HepG2 (cell line): Measurements from ENCODE around the gene TBCE. TPM values are rescaled to one million over a fixed set of nuclear protein-coding genes. Genes with fewer than 3 reads are reported as not detected.

Experiments used
- ATAC-seq: fragments of 200-7000 bp; cut with Tn5 transposase; 3 replicates; pipeline ENCODE4 v1.9.1; 2020; ENCODE audit warnings: mild to moderate bottlenecking, moderate library complexity
- BruUV-seq: library from RNA; stranded (reverse); fragments of 400-500 nt; replicated peaks from 2 replicates; lab custom pipeline; 2021; lab: Mats Ljungman, UMichigan
- CTCF ChIA-PET: fragments of 300-600 bp; formaldehyde crosslinking; extraction: SDS; loops from one replicate; lab custom pipeline; 2021; ENCODE audit warnings: low total read pairs, inconsistent platforms, low intra/inter-chr PET ratio; lab: Yijun Ruan, JAX
- POLR2A ChIA-PET: fragments of 350-600 bp; sonication (Branson Sonifier 250); formaldehyde crosslinking; loops from one replicate; lab custom pipeline; 2020; ENCODE audit warnings: antibody characterized with exemption, inconsistent platforms; lab: Yijun Ruan, JAX
- DNase-seq: peaks from one replicate; pipeline ENCODE4 v3.0.0-alpha.2; 2015; ENCODE audit warnings: low spot score
- FAIRE-seq: peaks from 3 replicates; lab custom pipeline; 2011; peaks lifted over from hg19 to GRCh38; lab: Jason Lieb, UNC
- H2AFZ ChIP-seq: one replicate; pipeline ENCODE4 v1.6.1; 2011; ENCODE audit warnings: low read length, inconsistent platforms
- H3K27ac ChIP-seq: fragments of 300-600 bp; 3 replicates; pipeline ENCODE4 v1.8.0; 2011; ENCODE audit warnings: mixed run types, mild to moderate bottlenecking, mixed read lengths, low read length, inconsistent platforms; ENCODE audit not compliant: insufficient read depth; ENCODE audit errors: extremely low read length
- H3K27me3 ChIP-seq, 2 experiments: fragments of 200-600 bp in 1 of 2; 2 replicates in 1 of 2; 3 replicates in 1 of 2; pipeline versions ENCODE4 v1.6.0 to v1.8.0; 2011; ENCODE audit warnings: low read length in 2 of 2, mild to moderate bottlenecking in 2 of 2, moderate library complexity in 2 of 2, inconsistent platforms in 1 of 2; ENCODE audit not compliant: insufficient read depth in 2 of 2, control insufficient read depth in 1 of 2
- H3K36me3 ChIP-seq, 2 experiments: fragments of 200-600 bp in 1 of 2; replicated peaks in 1 of 2; 2 replicates in 1 of 2; 3 replicates in 1 of 2; pipeline versions ENCODE4 v1.5.1 to v1.8.0; 2011; ENCODE audit warnings: low read length in 2 of 2, inconsistent platforms in 1 of 2; ENCODE audit not compliant: insufficient read depth in 2 of 2, control insufficient read depth in 1 of 2
- H3K4me1 ChIP-seq: 2 replicates; pipeline ENCODE4 v1.5.1; 2012; ENCODE audit warnings: low read length, inconsistent platforms; ENCODE audit not compliant: insufficient read depth
- H3K4me2 ChIP-seq: 2 replicates; pipeline ENCODE4 v1.6.0; 2011; ENCODE audit warnings: low read depth, low read length, inconsistent platforms
- H3K4me3 ChIP-seq, 3 experiments: fragments of 200-600 bp in 1 of 3; sonication (generic), shearing (Covaris generic) in 1 of 3; replicated peaks in 1 of 3; 2 replicates each; pipeline ENCODE4 v1.5.1; 2011 to 2016; ENCODE audit warnings: low read length in 3 of 3, inconsistent platforms in 2 of 3, low read depth in 2 of 3, mild to moderate bottlenecking in 2 of 3, control low read depth in 1 of 3, mixed read lengths in 1 of 3; ENCODE audit not compliant: insufficient read depth in 1 of 3
- H3K79me2 ChIP-seq: one replicate; pipeline ENCODE4 v1.6.1; 2011; ENCODE audit warnings: low read length, inconsistent platforms; ENCODE audit not compliant: insufficient read depth
- H3K9ac ChIP-seq: 2 replicates; pipeline ENCODE4 v1.6.0; 2011; ENCODE audit warnings: mild to moderate bottlenecking, low read depth, low read length, inconsistent platforms; ENCODE audit not compliant: insufficient read depth
- H3K9me3 ChIP-seq: 2 replicates; pipeline ENCODE4 v1.5.1; 2012; ENCODE audit warnings: mild to moderate bottlenecking, low read length
- H4K20me1 ChIP-seq: 2 replicates; pipeline ENCODE4 v1.6.0; 2011; ENCODE audit warnings: inconsistent platforms, mild to moderate bottlenecking, low read length, moderate library complexity; ENCODE audit not compliant: insufficient read depth
- ARID5B ChIP-seq: IDR thresholded peaks from 2 replicates; pipeline ENCODE4 v1.4.0; 2020; ENCODE audit warnings: mild to moderate bottlenecking, missing genetic modification reagents
- CHCHD3 ChIP-seq: sonication (generic); formaldehyde crosslinking; IDR thresholded peaks from 2 replicates; pipeline ENCODE4 v1.8.0; 2022; ENCODE audit warnings: mild to moderate bottlenecking, missing genetic modification reagents, moderate library complexity
- CREM ChIP-seq, 2 experiments: sonication (generic) in 1 of 2; formaldehyde crosslinking in 1 of 2; IDR thresholded peaks; 2 replicates each; pipeline versions ENCODE4 v1.4.0 to v1.6.1; 2016 to 2020; ENCODE audit warnings: antibody characterized with exemption in 1 of 2, mild to moderate bottlenecking in 1 of 2, missing genetic modification reagents in 1 of 2
- CSRNP2 ChIP-seq: sonication (generic); formaldehyde crosslinking; conservative IDR thresholded peaks from 2 replicates; pipeline ENCODE4 v1.8.0; 2022; ENCODE audit warnings: low read depth, missing genetic modification reagents
- GLMP ChIP-seq: sonication (generic); formaldehyde crosslinking; IDR thresholded peaks from 2 replicates; pipeline ENCODE4 v1.9.0; 2021; ENCODE audit warnings: missing genetic modification reagents, mild to moderate bottlenecking, borderline replicate concordance
- GPN1 ChIP-seq: sonication (generic); formaldehyde crosslinking; IDR thresholded peaks from 2 replicates; pipeline ENCODE4 v1.5.1; 2020; ENCODE audit warnings: missing genetic modification reagents, borderline replicate concordance
- MAFK ChIP-seq, 2 experiments: IDR thresholded peaks in 1 of 2; conservative IDR thresholded peaks in 1 of 2; 2 replicates each; pipeline ENCODE4 v1.6.1; 2011; ENCODE audit warnings: improper control_type of control experiment in 2 of 2, low read length in 2 of 2
- MIXL1 ChIP-seq: IDR thresholded peaks from 2 replicates; pipeline ENCODE4 v1.6.1; 2016
- RCOR2 ChIP-seq: IDR thresholded peaks from 2 replicates; pipeline ENCODE4 v1.6.1; 2016; ENCODE audit warnings: missing biosample characterization, missing genetic modification reagents
- ZNF430 ChIP-seq: sonication (generic); formaldehyde crosslinking; IDR thresholded peaks from 2 replicates; pipeline ENCODE4 v1.9.0; 2021; ENCODE audit warnings: mild to moderate bottlenecking, missing genetic modification reagents
- ZNF460 ChIP-seq: sonication (generic); formaldehyde crosslinking; IDR thresholded peaks from 2 replicates; pipeline ENCODE4 v1.5.1; 2020; ENCODE audit warnings: missing genetic modification reagents, mild to moderate bottlenecking, borderline replicate concordance
- ZNF770 ChIP-seq: sonication (generic); formaldehyde crosslinking; IDR thresholded peaks from 2 replicates; pipeline ENCODE4 v1.5.0; 2020; ENCODE audit warnings: mild to moderate bottlenecking, missing genetic modification reagents
- WGBS: methylation state at CpG from one replicate; pipeline ENCODE4 v1.1.6; 2017; ENCODE audit warnings: low lambda C conversion rate; 5-methylcytosine and 5-hydroxymethylcytosine counted together
- in situ Hi-C: cut with HindIII; loops from 2 replicates; pipeline ENCODE4 v1.10.0; 2017; ENCODE audit warnings: low pct_unique_long_range_greater_than_20kb; ENCODE audit not compliant: extremely low pct_ligation_motif_present
- intact Hi-C: fragments of 100-400 bp; cut with micrococcal nuclease; formaldehyde crosslinking; loops from one replicate; pipeline ENCODE4 v1.10.0; 2022; ENCODE audit not compliant: unreplicated experiment
- polyA plus RNA-seq, 8 experiments: library from polyadenylated mRNA; depleted of rRNA in 3 of 8; stranded (reverse) in 7 of 8; unstranded in 1 of 8; fragments of >200 nt; fragmentation: Illumina TruSeq in 4 of 8; extraction: Trizol in 4 of 8; gene quantifications; 2 replicates each; pipeline versions ENCODE4 v1.2.1 to v1.2.3, GENCODE V29; 2011 to 2016; ENCODE audit warnings: low read depth in 4 of 8, missing spikeins in 1 of 8, mixed read lengths in 1 of 8; ENCODE audit not compliant: insufficient read depth in 1 of 8
- total RNA-seq, 5 experiments: library from RNA; depleted of rRNA; stranded (reverse); fragments of >200 nt; fragmentation: Illumina TruSeq; extraction: Trizol; gene quantifications; 2 replicates each; pipeline ENCODE4 v1.2.3, GENCODE V29; 2016; ENCODE audit warnings: low read depth in 1 of 5
- TF ChIP-seq, protein P1 (sequence below): sonication (generic); formaldehyde crosslinking; IDR thresholded peaks from 2 replicates; pipeline ENCODE4 v1.5.0; 2020; ENCODE audit warnings: mild to moderate bottlenecking, missing genetic modification reagents

Gene TBCE
- total and polyA plus RNA-seq, 2 of the 13 experiments (the other 11 are each of a cell fraction or from before 2014, with no cell fraction given) = 25.6 to 31.1 TPM

- TF ChIP-seq ZNF770 (CRISPR knock-in tag) (no peak), ZNF430 (CRISPR knock-in tag) (no peak), MAFK (conservative IDR thresholded peaks at IDR 0.05 in 1 of 2, IDR thresholded peaks at IDR 0.05 in 1 of 2; ENCODE audit: low read length in 2 of 2) (no peak)
Observed at GRCh38 chr1:235426143-235426542, 58.9 kb downstream of the TBCE start (continued).

GRCh38 chr1:235426680-235427079 lies 59.5 kb downstream of the TBCE start:
- Histone ChIP-seq H3K79me2 (peaks cover 14% of the 10 kb centered on the region), H4K20me1 (no peaks in the 10 kb centered on the region), H2AFZ (no peak overlapping the region), H3K36me3 (peaks cover 2 to 19% of the 10 kb centered on the region in 2 experiments; a peak in 4 of 5 replicates), H3K4me3 (no peak overlapping the region), H3K27me3 (no peaks in the 10 kb centered on the region; a peak in 1 of 5 replicates), H3K4me1 (no peaks in the 10 kb centered on the region), H3K27ac (no peak overlapping the region), H3K4me2 (no peak overlapping the region), H3K9me3 (no peaks in the 10 kb centered on the region), H3K9ac (no peak overlapping the region)
- BruUV-seq = no TSS peak
- intact Hi-C loops (no loop called here), in situ Hi-C loops (no loop called here)
- POLR2A ChIA-PET = no interaction called here
- ATAC-seq (no peak), DNase-seq (no peak), FAIRE-seq (no peak)
- WGBS = 98% methylated on average over 13 of the region's 13 CpGs
- CTCF ChIA-PET = no interaction called here
- no peak for TF ChIP-seq GLMP (CRISPR knock-in tag)
- no peak for TF ChIP-seq ZNF460 (CRISPR knock-in tag)
- no peak for TF ChIP-seq CSRNP2 (CRISPR knock-in tag)
- TF ChIP-seq RCOR2 = no peak
- no peak for TF ChIP-seq MIXL1 (CRISPR knock-in tag)
- TF ChIP-seq GPN1 = no peak
- no peak for TF ChIP-seq ARID5B (CRISPR knock-in tag)
- no peak for TF ChIP-seq CREM (IDR thresholded peaks at IDR 0.05)
- TF ChIP-seq CREM (CRISPR knock-in tag; IDR thresholded peaks at IDR 0.05) = no peak
- TF ChIP-seq, protein P1, sequence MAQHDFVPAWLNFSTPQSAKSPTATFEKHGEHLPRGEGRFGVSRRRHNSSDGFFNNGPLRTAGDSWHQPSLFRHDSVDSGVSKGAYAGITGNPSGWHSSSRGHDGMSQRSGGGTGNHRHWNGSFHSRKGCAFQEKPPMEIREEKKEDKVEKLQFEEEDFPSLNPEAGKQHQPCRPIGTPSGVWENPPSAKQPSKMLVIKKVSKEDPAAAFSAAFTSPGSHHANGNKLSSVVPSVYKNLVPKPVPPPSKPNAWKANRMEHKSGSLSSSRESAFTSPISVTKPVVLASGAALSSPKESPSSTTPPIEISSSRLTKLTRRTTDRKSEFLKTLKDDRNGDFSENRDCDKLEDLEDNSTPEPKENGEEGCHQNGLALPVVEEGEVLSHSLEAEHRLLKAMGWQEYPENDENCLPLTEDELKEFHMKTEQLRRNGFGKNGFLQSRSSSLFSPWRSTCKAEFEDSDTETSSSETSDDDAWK (CRISPR knock-in tag) = no peak
- TF ChIP-seq CHCHD3 (CRISPR knock-in tag) = no peak
